ENCODE measurements around the gene TMEM245. TPM values are rescaled to one million over a fixed set of nuclear protein-coding genes. Genes with fewer than 3 reads are reported as not detected.

TMEM245 gene
- total RNA-seq, 1 donor from 2014 or later = 57.1 TPM

DNA sequence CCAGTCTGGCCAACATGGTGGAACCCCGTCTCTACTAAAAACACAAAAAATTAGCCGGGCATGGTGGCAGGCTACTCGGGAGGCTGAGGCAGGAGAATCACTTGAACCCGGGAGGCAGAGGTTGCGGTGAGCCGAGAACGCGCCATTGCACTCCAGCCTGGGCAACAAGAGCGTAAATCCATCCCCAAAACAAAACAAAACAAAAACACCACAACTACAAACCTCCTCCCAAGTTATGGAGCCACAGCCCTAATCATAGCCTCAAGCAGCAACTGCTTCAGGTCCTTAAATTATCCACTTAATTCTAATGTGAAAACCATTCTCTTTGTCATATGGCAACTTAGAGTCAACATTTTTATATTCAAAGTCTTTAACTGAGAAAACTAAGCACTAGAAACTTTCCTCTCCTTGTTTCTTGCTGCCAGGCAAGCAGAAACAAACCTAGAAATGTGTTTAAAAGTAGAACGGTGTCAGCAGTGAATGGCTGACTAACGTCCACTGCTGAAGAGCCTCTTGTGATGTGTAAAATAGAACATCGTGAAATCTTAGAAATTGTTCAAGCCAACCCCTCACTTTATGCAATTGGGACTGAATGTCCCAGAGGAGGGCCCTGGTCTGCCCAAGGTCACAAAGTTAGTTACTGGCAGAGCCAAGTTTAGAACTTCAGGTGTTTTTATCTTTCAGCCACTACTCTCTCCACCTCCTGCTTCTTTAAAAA lies 5.7 kb downstream of the TMEM245 start:
- DNase-seq (ENCODE audit: low read depth) = no peak
- peak overlapping the region; percentile 21 for H3K4me3 ChIP-seq (ENCODE audit: low read depth, low read length)
- TF ChIP-seq, protein P1, sequence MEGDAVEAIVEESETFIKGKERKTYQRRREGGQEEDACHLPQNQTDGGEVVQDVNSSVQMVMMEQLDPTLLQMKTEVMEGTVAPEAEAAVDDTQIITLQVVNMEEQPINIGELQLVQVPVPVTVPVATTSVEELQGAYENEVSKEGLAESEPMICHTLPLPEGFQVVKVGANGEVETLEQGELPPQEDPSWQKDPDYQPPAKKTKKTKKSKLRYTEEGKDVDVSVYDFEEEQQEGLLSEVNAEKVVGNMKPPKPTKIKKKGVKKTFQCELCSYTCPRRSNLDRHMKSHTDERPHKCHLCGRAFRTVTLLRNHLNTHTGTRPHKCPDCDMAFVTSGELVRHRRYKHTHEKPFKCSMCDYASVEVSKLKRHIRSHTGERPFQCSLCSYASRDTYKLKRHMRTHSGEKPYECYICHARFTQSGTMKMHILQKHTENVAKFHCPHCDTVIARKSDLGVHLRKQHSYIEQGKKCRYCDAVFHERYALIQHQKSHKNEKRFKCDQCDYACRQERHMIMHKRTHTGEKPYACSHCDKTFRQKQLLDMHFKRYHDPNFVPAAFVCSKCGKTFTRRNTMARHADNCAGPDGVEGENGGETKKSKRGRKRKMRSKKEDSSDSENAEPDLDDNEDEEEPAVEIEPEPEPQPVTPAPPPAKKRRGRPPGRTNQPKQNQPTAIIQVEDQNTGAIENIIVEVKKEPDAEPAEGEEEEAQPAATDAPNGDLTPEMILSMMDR (conservative IDR thresholded peaks at IDR 0.05; ENCODE audit: low read depth, low read length) = no peak

DNA sequence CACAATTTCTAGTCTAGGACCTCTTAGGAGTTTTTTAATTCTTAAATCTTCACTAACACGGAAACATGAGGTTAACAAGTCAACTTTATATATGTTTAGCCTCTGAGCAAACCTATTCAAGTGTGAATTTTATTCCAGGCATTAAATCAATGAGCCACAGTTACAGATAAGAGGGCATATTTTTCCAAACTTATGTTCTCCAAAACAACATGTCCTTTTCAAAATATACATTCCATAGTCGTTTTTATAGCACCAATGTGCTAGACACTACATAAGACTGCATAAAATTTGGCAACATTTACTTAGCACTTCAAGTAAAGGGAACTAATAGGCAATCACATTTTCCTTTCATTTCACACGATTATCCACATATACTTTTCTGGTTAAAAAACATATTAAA lies 6.5 kb downstream of the TMEM245 start:
- TF ChIP-seq, protein P1 (conservative IDR thresholded peaks at IDR 0.05; ENCODE audit: low read depth, low read length) = no peak
- no peak for DNase-seq (ENCODE audit: low read depth)

DNA sequence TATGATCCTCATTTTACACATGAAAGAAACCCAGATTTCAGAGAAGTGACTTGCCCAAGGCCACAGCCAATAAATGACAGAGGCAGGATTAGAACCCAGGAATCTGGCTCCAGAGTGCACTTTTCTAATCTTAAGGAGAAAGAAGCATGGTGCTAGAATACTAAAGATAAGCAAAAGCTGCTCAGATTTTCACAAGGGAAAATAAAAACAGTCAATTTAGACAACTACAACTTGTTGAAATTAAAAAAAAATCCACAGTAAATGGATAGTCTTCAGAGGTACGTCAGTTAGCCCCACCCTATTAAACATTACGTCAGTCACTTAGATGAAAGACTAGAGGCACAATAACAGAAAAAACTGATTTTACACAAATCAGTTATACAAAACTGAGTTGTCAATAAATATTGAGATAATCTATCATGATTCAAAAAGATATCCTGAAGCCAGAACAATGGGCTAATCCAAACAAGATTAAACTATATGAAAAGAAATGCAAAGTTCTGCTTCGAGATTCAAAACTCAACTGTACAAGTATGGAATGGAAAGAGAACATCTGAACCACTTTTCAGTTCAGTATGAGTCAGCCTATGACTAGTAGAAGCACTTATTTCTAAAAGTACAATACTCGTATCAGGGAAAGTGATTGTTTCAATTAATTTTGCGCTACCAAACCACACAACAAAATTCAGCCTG lies 9.3 kb downstream of the TMEM245 start:
- TF ChIP-seq, protein P1 (conservative IDR thresholded peaks at IDR 0.05; ENCODE audit: low read depth, low read length) = no peak
- no peak for DNase-seq (ENCODE audit: low read depth)
- no peak overlapping the region for H3K4me3 ChIP-seq (ENCODE audit: low read depth, low read length)

More for the DNA sequence above, 6.5 kb downstream of the TMEM245 start:
- H3K4me3 ChIP-seq (ENCODE audit: low read depth, low read length) = no peak overlapping the region

DNA sequence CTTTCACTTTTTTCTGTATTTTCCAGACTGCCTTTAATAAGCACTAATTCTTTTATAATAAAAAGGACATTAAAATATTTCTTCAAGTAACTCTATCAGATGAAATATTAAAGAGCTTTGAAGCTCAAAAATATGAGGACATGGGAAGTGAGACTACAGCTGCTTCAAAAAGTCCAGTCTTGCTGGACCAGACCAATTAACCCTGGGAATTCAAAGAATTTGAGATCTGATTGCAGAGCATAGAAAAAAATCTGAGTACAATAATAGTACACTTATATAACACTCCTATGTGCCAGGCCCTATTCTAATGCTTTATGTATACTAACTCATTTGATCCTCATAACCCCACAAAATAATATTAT lies 9.8 kb downstream of the TMEM245 start:
- TF ChIP-seq, protein P1 (conservative IDR thresholded peaks at IDR 0.05; ENCODE audit: low read depth, low read length) = no peak
- H3K4me3 ChIP-seq (ENCODE audit: low read depth, low read length) = no peak overlapping the region
- DNase-seq (ENCODE audit: low read depth) = no peak

DNA sequence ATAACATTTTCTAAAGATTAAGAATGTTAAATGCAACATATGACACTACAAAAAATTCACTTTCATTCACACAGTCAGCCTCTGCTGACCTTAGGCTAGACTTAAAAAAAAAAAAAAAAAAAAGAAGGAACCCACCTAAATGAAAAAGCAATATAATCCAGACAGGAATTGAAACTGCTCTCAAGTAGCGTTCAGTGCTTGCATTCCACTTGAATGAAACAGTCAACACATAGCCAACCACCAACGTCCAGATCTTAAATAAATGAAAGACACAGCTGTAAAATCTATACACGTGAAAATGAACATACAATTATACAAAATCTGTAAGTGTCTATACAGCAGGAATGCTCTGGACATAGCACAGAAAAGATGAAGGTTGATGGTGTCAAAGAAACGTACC lies 11.4 kb downstream of the TMEM245 start:
- no peak overlapping the region for H3K4me3 ChIP-seq (ENCODE audit: low read depth, low read length)

DNA sequence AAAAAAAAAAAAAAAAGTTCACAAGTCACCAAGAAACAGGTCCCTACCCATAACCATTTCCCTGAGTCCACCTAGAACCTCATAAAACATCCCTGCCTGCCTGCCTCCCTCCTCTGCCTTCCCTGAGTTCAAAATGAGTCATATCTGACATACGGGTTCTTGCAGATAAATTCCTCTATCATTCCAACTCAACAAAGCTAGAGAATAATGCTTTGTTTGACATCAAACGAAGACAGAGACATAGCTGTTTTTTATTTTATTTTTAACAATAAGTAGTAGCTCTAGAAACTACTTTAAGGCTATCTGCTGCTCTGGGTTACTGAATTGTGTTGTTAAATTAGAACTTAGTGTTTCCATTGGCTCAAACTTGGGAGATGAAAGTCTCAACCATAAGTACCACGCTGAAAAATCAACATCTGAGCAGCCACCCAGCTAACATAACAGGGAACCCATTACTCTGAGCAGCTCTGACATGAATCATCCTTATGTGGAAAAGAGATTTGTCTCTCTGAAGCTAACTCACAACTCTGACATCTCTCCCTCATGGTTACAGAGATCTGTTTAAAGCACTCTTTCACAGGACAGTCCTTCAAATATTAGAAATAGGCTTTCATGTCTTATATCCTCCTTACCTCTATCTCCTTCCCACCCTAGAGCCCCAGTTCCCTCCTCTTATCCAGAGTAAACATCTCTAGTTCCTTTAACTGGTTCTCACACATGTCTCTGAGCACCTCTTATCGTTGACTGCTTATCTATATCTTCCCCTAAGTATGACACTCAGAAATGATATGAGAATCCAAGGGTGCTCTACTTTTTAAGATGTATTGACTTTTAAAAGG lies 12.1 kb downstream of the TMEM245 start:
- TF ChIP-seq, protein P1 (conservative IDR thresholded peaks at IDR 0.05; ENCODE audit: low read depth, low read length) = no peak
- H3K4me3 ChIP-seq (ENCODE audit: low read depth, low read length) = no peak overlapping the region
- no peak for DNase-seq (ENCODE audit: low read depth)

More for the DNA sequence above, 11.4 kb downstream of the TMEM245 start:
- no peak for DNase-seq (ENCODE audit: low read depth)
- TF ChIP-seq, protein P1 (conservative IDR thresholded peaks at IDR 0.05; ENCODE audit: low read depth, low read length) = no peak
